Measurements from ENCODE around the gene SIRT7. TPM values are rescaled to one million over a fixed set of nuclear protein-coding genes. Genes with fewer than 3 reads are reported as not detected.

Gene SIRT7
- total RNA-seq, 4 donors from 2014 or later: 7.5 to 22.0 (median 15.5) TPM

DNA sequence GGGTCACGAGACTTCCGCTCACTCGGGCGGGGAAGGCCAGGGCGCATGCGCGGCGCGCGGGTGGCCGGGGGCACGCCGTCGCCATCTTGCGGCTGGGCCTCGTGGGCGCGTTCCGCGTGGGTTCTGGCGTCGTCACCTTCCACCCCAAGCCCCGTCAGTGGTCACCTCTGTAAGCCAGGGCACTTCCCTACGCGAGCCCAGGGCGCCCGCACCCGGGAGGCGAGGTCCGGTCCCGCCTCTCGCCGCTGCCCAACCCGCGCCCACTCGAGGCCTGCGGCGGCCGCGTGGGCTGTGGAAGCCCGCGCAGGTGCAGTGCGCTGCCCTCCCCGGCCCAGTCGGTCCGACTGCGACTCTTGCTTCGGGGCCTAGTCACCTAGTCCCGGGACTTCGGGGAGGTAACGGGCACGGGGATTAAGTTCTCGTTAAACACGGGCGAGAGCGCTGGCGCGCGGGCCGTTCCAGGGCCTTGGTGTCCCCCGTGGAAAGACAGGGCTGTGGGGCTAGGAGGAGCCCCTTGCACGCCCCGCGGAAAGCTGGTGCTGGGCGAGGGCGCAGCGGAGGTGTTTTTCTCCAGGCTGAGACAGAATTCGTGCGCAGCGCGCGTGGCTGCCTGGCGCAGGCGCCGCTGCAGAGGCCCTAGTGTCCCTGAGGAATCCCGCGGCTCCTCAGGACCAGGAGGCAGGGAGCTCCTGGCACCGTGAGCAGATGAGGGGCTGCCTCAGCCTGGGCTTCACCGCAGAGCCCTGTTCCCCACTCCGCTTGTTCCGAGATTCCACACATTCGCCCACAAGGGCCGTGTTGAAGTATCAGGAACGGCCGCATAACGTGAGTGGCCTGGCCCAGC lies 46.4 kb downstream of the SIRT7 start:
- TF ChIP-seq, protein P1, sequence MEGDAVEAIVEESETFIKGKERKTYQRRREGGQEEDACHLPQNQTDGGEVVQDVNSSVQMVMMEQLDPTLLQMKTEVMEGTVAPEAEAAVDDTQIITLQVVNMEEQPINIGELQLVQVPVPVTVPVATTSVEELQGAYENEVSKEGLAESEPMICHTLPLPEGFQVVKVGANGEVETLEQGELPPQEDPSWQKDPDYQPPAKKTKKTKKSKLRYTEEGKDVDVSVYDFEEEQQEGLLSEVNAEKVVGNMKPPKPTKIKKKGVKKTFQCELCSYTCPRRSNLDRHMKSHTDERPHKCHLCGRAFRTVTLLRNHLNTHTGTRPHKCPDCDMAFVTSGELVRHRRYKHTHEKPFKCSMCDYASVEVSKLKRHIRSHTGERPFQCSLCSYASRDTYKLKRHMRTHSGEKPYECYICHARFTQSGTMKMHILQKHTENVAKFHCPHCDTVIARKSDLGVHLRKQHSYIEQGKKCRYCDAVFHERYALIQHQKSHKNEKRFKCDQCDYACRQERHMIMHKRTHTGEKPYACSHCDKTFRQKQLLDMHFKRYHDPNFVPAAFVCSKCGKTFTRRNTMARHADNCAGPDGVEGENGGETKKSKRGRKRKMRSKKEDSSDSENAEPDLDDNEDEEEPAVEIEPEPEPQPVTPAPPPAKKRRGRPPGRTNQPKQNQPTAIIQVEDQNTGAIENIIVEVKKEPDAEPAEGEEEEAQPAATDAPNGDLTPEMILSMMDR (IDR thresholded peaks at IDR 0.05; ENCODE audit: low read depth): no peak

GRCh38 chr17:81870981-81871386 lies 47.0 kb downstream of the SIRT7 start, which contains the start of gene ARHGDIA:
TSS of gene ARHGDIA (minus strand) at chr17:81871337. CDS start at chr17:81869930, 1,407 bp downstream.
- TF ChIP-seq, protein P1 (IDR thresholded peaks at IDR 0.05; ENCODE audit: low read depth): no peak

- TF ChIP-seq, protein P1 (IDR thresholded peaks at IDR 0.05; ENCODE audit: low read depth): no peak
These were observed 47.6 kb downstream of the SIRT7 start for GRCh38 chr17:81870131-81870980.

GRCh38 chr17:81869221-81870130 lies 48.5 kb downstream of the SIRT7 start:
- TF ChIP-seq, protein P1 (IDR thresholded peaks at IDR 0.05; ENCODE audit: low read depth): no peak

- TF ChIP-seq, protein P1 (IDR thresholded peaks at IDR 0.05; ENCODE audit: low read depth): no peak
These were observed 49.2 kb downstream of the SIRT7 start for GRCh38 chr17:81868674-81869220.

DNA sequence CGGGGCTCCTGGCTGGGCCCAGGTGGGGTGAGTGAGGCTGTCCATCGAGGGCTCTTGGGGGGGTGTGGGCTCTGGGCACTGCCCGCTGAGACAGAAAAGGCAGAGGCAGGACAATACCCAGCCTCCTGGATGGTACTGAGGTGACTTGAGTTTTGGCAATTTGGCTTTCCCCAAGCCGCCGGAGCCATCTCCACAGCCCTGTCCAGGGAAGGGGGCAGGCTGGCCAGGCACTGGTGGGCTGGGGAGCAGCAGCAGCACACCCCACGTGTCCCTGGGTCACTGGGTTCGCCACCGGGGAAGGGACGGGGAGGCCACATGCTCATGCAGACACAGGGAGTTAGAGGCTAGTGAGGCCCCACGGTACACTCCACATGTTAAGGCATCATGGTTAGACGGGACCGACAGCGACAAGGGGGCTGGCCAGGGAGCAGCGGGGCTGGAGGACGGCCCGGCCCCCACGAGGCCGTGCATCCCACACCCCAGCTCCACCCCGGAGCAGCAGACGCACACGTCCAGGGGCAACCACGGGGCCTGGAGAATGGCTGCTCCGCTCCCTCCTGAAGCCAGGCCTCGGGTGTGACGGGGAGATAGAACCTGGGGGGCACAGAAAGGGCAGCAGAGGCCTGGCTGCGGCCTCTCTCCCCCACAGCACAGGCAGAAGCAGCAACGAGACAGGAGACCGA lies 49.8 kb downstream of the SIRT7 start:
- TF ChIP-seq, protein P1 (IDR thresholded peaks at IDR 0.05; ENCODE audit: low read depth): no peak
